Heart left ventricle (tissue), 13 donors: Measurements from ENCODE around the gene MYLK4.

Experiments used
- CTCF ChIP-seq, 12 donors: fragments of 200-600 bp; sonication (generic) in 4 of 12; IDR thresholded peaks; one replicate each; pipeline versions ENCODE4 v1.5.0 to v1.8.0; 2018 to 2022; ENCODE audit warnings: antibody characterized with exemption in 12 of 12, mild to moderate bottlenecking in 5 of 12
- POLR2A ChIP-seq, 2 donors: fragments of 450-650 bp; IDR thresholded peaks; one replicate each; pipeline ENCODE4 v1.6.1; 2017; ENCODE audit warnings: antibody characterized with exemption in 2 of 2, mild to moderate bottlenecking in 2 of 2, moderate library complexity in 2 of 2
- donor health status: ischemic (EF 13 %, LVEDD 7.1; RV severe dilation, severe dysfunction).
- donor health status: DM: no; HTN: yes; CAD: no.
- donor health status: DM: no; HTN: no; CAD: no.
- donor health status: ischemic (EF 25% LVEDD 6.9; RV normal size, moderate dysfunction).
- donor health status: ischemic (EF 25% LVEDD 5.7; RV mildly dilated, moderate dysfunction).
- donor health status: ischemic (EF 35%, LVEDD 5.7; RV mildly dilated, moderate dysfunction).
- donor health status: nonischemic (EF 11% LVEDD 7.7; RV severe dilation, severe dysfunction).
- donor health status: DM: yes; HTN: yes; CAD: no.
- donor health status: PGD.
- donor health status: ischemic (EF 29% LVEDD 5.4; RV normal size, mild dysfunction).
- donor health status: nonischemic (EF 23%, LVEDD 6.1; RV moderate dilation, normal function).

DNA sequence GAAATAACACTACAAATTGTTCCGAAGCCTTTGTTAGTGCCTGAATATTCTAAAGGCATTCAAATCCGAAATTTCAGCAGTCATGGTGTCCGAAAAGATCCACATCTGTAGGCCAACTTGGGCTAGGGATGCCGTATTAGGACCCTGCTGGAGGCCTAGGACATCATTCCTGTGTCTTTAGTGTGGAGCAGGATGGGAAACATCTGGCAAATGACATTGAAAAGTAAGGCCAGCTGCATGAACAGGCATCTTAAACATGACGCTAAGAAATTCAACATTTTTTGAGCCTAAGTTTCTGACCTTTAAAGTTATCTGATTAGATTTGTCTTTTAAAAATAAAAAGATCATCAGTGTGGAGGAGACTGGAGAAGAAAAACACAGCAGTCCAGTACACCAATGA lies 91.3 kb downstream of the MYLK4 start:
- TF ChIP-seq CTCF (IDR thresholded peaks at IDR 0.05): no peak
- TF ChIP-seq POLR2A (IDR thresholded peaks at IDR 0.05): no peak
